SK-N-SH (cell line): Measurements from ENCODE around the gene PPM1E. TPM values are rescaled to one million over a fixed set of nuclear protein-coding genes. Genes with fewer than 3 reads are reported as not detected.
"Not testable (repeated sequence)": the region's sequence is repeated elsewhere in the genome, so short reads cannot be mapped to it uniquely, and the experiment has no call there.

Experiments
- CTCF ChIA-PET: fragments of 300-600, 350-600 bp; formaldehyde crosslinking; extraction: SDS; loops from one replicate; lab custom pipeline; 2021; lab: Yijun Ruan, JAX
- POLR2A ChIA-PET: fragments of 350-600 bp; sonication (Branson Sonifier 250); formaldehyde crosslinking; extraction: SDS; loops from one replicate; lab custom pipeline; 2020; ENCODE audit warnings: antibody characterized with exemption, inconsistent platforms; lab: Yijun Ruan, JAX
- DNase-seq: peaks from one replicate; pipeline ENCODE4 v3.0.0; 2012
- H2AFZ ChIP-seq: fragments of 200-600 bp; sonication (generic); 2 replicates; pipeline ENCODE4 v1.8.1; 2016; ENCODE audit warnings: antibody characterized with exemption, mild to moderate bottlenecking, low read depth
- H3F3A ChIP-seq: fragments of 200-600 bp; sonication (generic); replicated peaks from 2 replicates; pipeline ENCODE3; 2016; ENCODE audit warnings: antibody characterized with exemption, mild to moderate bottlenecking; ENCODE audit not compliant: insufficient read depth
- H3K27ac ChIP-seq, 2 experiments: fragments of 200-500 bp in 1 of 2; fragments of 200-600 bp in 1 of 2; sonication (Bioruptor generic) in 1 of 2; sonication (generic), shearing (Covaris generic) in 1 of 2; 2 replicates each; pipeline versions ENCODE4 v1.5.1 to v1.6.1; 2014 to 2016; ENCODE audit warnings: low read depth in 2 of 2, inconsistent platforms in 1 of 2, low read length in 1 of 2, mild to moderate bottlenecking in 1 of 2, mixed read lengths in 1 of 2
- H3K27me3 ChIP-seq: fragments of 200-600 bp; sonication (generic), shearing (Covaris generic); 2 replicates; pipeline ENCODE4 v1.6.1; 2016; ENCODE audit warnings: mixed run types; ENCODE audit not compliant: insufficient read depth
- H3K36me3 ChIP-seq, 2 experiments: fragments of 200-500 bp in 1 of 2; fragments of 200-600 bp in 1 of 2; sonication (Bioruptor generic) in 1 of 2; sonication (generic) in 1 of 2; replicated peaks in 1 of 2; 2 replicates each; pipeline versions ENCODE3 to v1.5.1; 2014 to 2016; ENCODE audit warnings: low read length in 1 of 2, mild to moderate bottlenecking in 1 of 2; ENCODE audit not compliant: insufficient read depth in 2 of 2, control insufficient read depth in 1 of 2
- H3K4me1 ChIP-seq, 2 experiments: fragments of 200-500 bp in 1 of 2; fragments of 200-600 bp in 1 of 2; sonication (Bioruptor generic) in 1 of 2; sonication (generic), shearing (Covaris generic) in 1 of 2; 2 replicates each; pipeline versions ENCODE4 v1.5.1 to v1.6.1; 2014 to 2016; ENCODE audit warnings: low read depth in 1 of 2, low read length in 1 of 2, mixed run types in 1 of 2; ENCODE audit not compliant: insufficient read depth in 2 of 2, control insufficient read depth in 1 of 2
- H3K4me2 ChIP-seq: fragments of 200-600 bp; sonication (generic), shearing (Covaris generic); 2 replicates; pipeline ENCODE4 v1.6.1; 2017; ENCODE audit warnings: mixed run types
- H3K4me3 ChIP-seq, 2 experiments: fragments of 200-500 bp in 1 of 2; fragments of 200-600 bp in 1 of 2; sonication (Bioruptor generic) in 1 of 2; sonication (generic), shearing (Covaris generic) in 1 of 2; 2 replicates each; pipeline versions ENCODE4 v1.5.1 to v1.8.1; 2014 to 2016; ENCODE audit warnings: low read depth in 2 of 2, inconsistent platforms in 1 of 2, low read length in 1 of 2, mild to moderate bottlenecking in 1 of 2, mixed read lengths in 1 of 2, moderate library complexity in 1 of 2
- H3K79me2 ChIP-seq: fragments of 200-600 bp; sonication (generic); 2 replicates; pipeline ENCODE4 v1.8.1; 2017; ENCODE audit warnings: mild to moderate bottlenecking; ENCODE audit not compliant: insufficient read depth
- H3K9ac ChIP-seq: fragments of 200-600 bp; sonication (generic); 2 replicates; pipeline ENCODE4 v1.6.1; 2017; ENCODE audit warnings: mixed run types
- H3K9me2 ChIP-seq: fragments of 200-600 bp; sonication (generic); 2 replicates; pipeline ENCODE4 v1.6.1; 2017; ENCODE audit warnings: mixed run types
- H3K9me3 ChIP-seq: fragments of 200-600 bp; sonication (generic); 2 replicates; pipeline ENCODE4 v1.6.1; 2017; ENCODE audit warnings: mixed run types, mild to moderate bottlenecking, moderate library complexity
- H4K20me1 ChIP-seq: fragments of 200-600 bp; sonication (generic); 2 replicates; pipeline ENCODE4 v1.6.1; 2017; ENCODE audit warnings: mild to moderate bottlenecking, mixed run types; ENCODE audit not compliant: insufficient read depth
- CHD2 ChIP-seq: fragments of 150-350 bp; IDR thresholded peaks from 2 replicates; pipeline ENCODE4 v1.6.1; 2018; ENCODE audit warnings: low read length; ENCODE audit not compliant: partially characterized antibody
- EP300 ChIP-seq, 2 experiments: IDR thresholded peaks; 2 replicates each; pipeline versions ENCODE4 v1.4.0 to v1.6.1; 2012; ENCODE audit warnings: borderline replicate concordance in 1 of 2, low read depth in 1 of 2, low read length in 1 of 2
- EZH2phosphoT487 ChIP-seq: fragments of 200-600 bp; sonication (generic); IDR thresholded peaks from 2 replicates; pipeline ENCODE4 v1.6.1; 2017; ENCODE audit warnings: low read depth, mixed run types, mild to moderate bottlenecking, antibody characterized with exemption, moderate library complexity, borderline replicate concordance
- FOXJ3 ChIP-seq: sonication (generic); formaldehyde crosslinking; IDR thresholded peaks from 2 replicates; pipeline ENCODE4 v1.5.1; 2020; ENCODE audit warnings: mild to moderate bottlenecking, missing genetic modification reagents
- FOXM1 ChIP-seq: IDR thresholded peaks from 2 replicates; pipeline ENCODE4 v1.4.0; 2012; ENCODE audit warnings: low read depth, mild to moderate bottlenecking
- GABPA ChIP-seq: IDR thresholded peaks from 2 replicates; pipeline ENCODE4 v1.4.0; 2012; ENCODE audit warnings: low read depth, mild to moderate bottlenecking
- MXI1 ChIP-seq: IDR thresholded peaks from 2 replicates; pipeline ENCODE4 v1.6.1; 2012; ENCODE audit warnings: mild to moderate bottlenecking, low read depth, low read length, improper control_type of control experiment
- RAD21 ChIP-seq: IDR thresholded peaks from 2 replicates; pipeline ENCODE4 v1.6.1; 2012; ENCODE audit warnings: mild to moderate bottlenecking, low read length
- RXRA ChIP-seq: IDR thresholded peaks from 2 replicates; pipeline ENCODE4 v1.4.0; 2012; ENCODE audit warnings: low read depth, mild to moderate bottlenecking, borderline replicate concordance
- SIN3A ChIP-seq: IDR thresholded peaks from 2 replicates; pipeline ENCODE4 v1.6.1; 2012; ENCODE audit warnings: low read depth, mild to moderate bottlenecking, low read length, moderate library complexity, borderline replicate concordance
- TCF12 ChIP-seq: IDR thresholded peaks from 2 replicates; pipeline ENCODE4 v1.4.0; 2012
- ZBTB33 ChIP-seq: IDR thresholded peaks from 2 replicates; pipeline ENCODE4 v1.4.0; 2012; ENCODE audit warnings: low read depth, borderline replicate concordance
- WGBS: methylation state at CpG from one replicate; pipeline ENCODE4 v1.1.6; 2017; ENCODE audit warnings: low lambda C conversion rate; 5-methylcytosine and 5-hydroxymethylcytosine counted together
- polyA plus RNA-seq, 3 experiments: library from polyadenylated mRNA; depleted of rRNA; stranded (reverse); fragments of >200 nt; gene quantifications; 2 replicates each; pipeline ENCODE4 v1.2.3, GENCODE V29; 2012
- TF ChIP-seq, protein P1 (sequence below): fragments of 200-600 bp; sonication (generic); IDR thresholded peaks from 2 replicates; pipeline ENCODE4 v1.6.1; 2017; ENCODE audit warnings: antibody characterized with exemption, mild to moderate bottlenecking, moderate library complexity

The PPM1E gene
- polyA plus RNA-seq, 1 of the 3 experiments (the other 2 are of a cell fraction), result 0.08 TPM

DNA sequence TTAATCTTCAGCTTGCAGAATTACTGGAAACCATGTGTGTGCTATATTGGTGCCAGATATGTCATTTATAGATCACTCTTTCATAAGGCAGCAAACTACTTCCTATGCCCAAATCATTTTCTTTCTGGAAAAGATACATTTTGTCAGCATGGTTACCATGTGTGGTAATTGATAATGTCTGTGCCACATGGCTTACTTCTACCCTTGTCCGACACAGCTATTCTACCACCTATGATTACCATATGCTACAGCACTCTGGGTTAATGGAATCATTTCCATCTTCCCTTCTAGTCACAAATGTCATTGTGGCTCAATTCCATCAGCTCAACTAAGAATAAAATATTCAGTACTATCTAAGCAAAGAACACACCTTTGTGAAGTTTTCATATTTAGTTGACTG lies 8.0 kb upstream of the PPM1E start:
- H3K79me2 ChIP-seq, result no peaks in the 10 kb centered on the region
- H3K4me1 ChIP-seq, result no peaks in the 10 kb centered on the region; a peak in 1 of 4 replicates
- no peaks in the 10 kb centered on the region for H3K9me2 ChIP-seq
- H3K9ac ChIP-seq, result no peak overlapping the region
- ChIA-PET CTCF (interaction anchor here (0.8 to 2.2 kb wide), 6 partner anchors 8 to 257 kb away, joined by 3 to 10 read pairs (median 3); partner anchors contain the start of gene PPM1E), POLR2A (interaction anchor here (1.4 to 1.5 kb wide), 2 partner anchors 8 to 9 kb away, joined by 3 to 4 read pairs; no protein-coding TSS in a partner anchor)
- peak; percentile 67 for DNase-seq
- no peaks in the 10 kb centered on the region for H3F3A ChIP-seq
- H3K27me3 ChIP-seq, result no peaks in the 10 kb centered on the region
- 68% methylated on average over 1 of the region's 1 CpG for WGBS
- H2AFZ ChIP-seq, result no peak overlapping the region
- no peak overlapping the region for H3K27ac ChIP-seq
- peak; percentile 94 for TF ChIP-seq MXI1
- TF ChIP-seq CHD2, result peak; percentile 72
- TF ChIP-seq EP300 (IDR thresholded peaks at IDR 0.05; ENCODE audit: borderline replicate concordance in 1 of 2, low read depth in 1 of 2, low read length in 1 of 2), result peak in 1 of 2 experiments; percentile 32; a peak in 1 of 4 replicates
- no peak for TF ChIP-seq TCF12
- TF ChIP-seq RXRA, result no peak
- no peaks in the 10 kb centered on the region for H4K20me1 ChIP-seq
- H3K4me2 ChIP-seq, result no peak overlapping the region
- no peak overlapping the region for H3K4me3 ChIP-seq
- no peaks in the 10 kb centered on the region for H3K9me3 ChIP-seq
- no peaks in the 10 kb centered on the region for H3K36me3 ChIP-seq

DNA sequence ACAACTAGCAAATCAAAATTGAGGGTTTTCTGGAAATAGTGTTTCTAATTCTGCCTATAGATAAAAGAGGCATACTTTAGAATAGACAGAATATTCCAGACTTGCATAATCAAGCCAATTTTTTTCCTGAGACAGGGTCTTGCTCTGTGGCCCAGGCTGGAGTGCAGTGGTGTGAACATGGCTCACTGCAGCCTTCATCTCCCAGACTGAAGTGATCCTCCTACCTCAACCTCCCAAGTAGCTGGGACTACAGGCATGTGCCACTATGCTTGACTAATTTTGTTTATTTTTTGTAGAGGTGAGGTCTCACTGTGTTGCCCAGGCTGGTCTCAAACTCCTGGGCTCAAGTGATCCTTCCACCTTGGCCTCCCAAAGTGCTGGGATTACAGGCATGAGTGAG lies 6.0 kb upstream of the PPM1E start:
- H3K9ac ChIP-seq, H3K4me1 ChIP-seq, H3F3A ChIP-seq, DNase-seq, H2AFZ ChIP-seq, H3K4me2 ChIP-seq, H3K4me3 ChIP-seq, H3K27me3 ChIP-seq, H3K9me3 ChIP-seq, H3K9me2 ChIP-seq, H4K20me1 ChIP-seq, H3K36me3 ChIP-seq, POLR2A ChIA-PET, H3K79me2 ChIP-seq, H3K27ac ChIP-seq: not testable (repeated sequence)
- CTCF ChIA-PET, result interaction anchor here (0.8 to 1.7 kb wide), 5 partner anchors 8 to 255 kb away, joined by 3 to 6 read pairs (median 3); no protein-coding TSS in a partner anchor

- H3K4me3 ChIP-seq, result no peak overlapping the region
Measured at GRCh38 chr17:58753026-58753425, 2.6 kb upstream of the PPM1E start.

More at GRCh38 chr17:58753026-58753425, 2.6 kb upstream of the PPM1E start:
- TF ChIP-seq FOXM1 (no peak), SIN3A (no peak), FOXJ3 (CRISPR knock-in tag) (no peak), GABPA (no peak), RAD21 (no peak), EZH2phosphoT487 (no peak), ZBTB33 (no peak), EP300 (IDR thresholded peaks at IDR 0.05; ENCODE audit: borderline replicate concordance in 1 of 2, low read depth in 1 of 2, low read length in 1 of 2) (no peak)
- TF ChIP-seq, protein P1, sequence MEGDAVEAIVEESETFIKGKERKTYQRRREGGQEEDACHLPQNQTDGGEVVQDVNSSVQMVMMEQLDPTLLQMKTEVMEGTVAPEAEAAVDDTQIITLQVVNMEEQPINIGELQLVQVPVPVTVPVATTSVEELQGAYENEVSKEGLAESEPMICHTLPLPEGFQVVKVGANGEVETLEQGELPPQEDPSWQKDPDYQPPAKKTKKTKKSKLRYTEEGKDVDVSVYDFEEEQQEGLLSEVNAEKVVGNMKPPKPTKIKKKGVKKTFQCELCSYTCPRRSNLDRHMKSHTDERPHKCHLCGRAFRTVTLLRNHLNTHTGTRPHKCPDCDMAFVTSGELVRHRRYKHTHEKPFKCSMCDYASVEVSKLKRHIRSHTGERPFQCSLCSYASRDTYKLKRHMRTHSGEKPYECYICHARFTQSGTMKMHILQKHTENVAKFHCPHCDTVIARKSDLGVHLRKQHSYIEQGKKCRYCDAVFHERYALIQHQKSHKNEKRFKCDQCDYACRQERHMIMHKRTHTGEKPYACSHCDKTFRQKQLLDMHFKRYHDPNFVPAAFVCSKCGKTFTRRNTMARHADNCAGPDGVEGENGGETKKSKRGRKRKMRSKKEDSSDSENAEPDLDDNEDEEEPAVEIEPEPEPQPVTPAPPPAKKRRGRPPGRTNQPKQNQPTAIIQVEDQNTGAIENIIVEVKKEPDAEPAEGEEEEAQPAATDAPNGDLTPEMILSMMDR, result no peak
- Histone ChIP-seq H3K4me1 (peaks cover 0 to 5% of the 10 kb centered on the region in 2 experiments; a peak in 2 of 4 replicates), H3K9me2 (no peaks in the 10 kb centered on the region), H2AFZ (no peak overlapping the region), H3K79me2 (no peaks in the 10 kb centered on the region), H3K27ac (no peak overlapping the region), H3K36me3 (no peaks in the 10 kb centered on the region), H4K20me1 (no peaks in the 10 kb centered on the region), H3K27me3 (peaks cover 21% of the 10 kb centered on the region), H3F3A (peaks cover 7% of the 10 kb centered on the region), H3K4me2 (no peak overlapping the region), H3K9me3 (no peaks in the 10 kb centered on the region), H3K9ac (no peak overlapping the region)
- WGBS, result 81% methylated on average over 2 of the region's 2 CpGs
- POLR2A ChIA-PET, result no interaction called here
- CTCF ChIA-PET, result interaction anchor here (1.4 to 1.5 kb wide), 2 partner anchors 9 to 26 kb away, joined by 3 read pairs; no protein-coding TSS in a partner anchor
- DNase-seq, result no peak
